ENCODE results near the gene NOP14.

GRCh38 chr4:2940267-2941137 lies 22.7 kb downstream of the NOP14 start:
- TF ChIP-seq CTCF (IDR thresholded peaks at IDR 0.05) (no peak), POLR2A (IDR thresholded peaks at IDR 0.05) (no peak)
